GM10847 (cell line): ENCODE data around the gene NCR1.

Experiments used
- POLR2A ChIP-seq: IDR thresholded peaks from 2 replicates; pipeline ENCODE4 v1.6.1; 2011; ENCODE audit not compliant: insufficient read length; ENCODE audit errors: extremely low read depth

The NCR1 gene

DNA sequence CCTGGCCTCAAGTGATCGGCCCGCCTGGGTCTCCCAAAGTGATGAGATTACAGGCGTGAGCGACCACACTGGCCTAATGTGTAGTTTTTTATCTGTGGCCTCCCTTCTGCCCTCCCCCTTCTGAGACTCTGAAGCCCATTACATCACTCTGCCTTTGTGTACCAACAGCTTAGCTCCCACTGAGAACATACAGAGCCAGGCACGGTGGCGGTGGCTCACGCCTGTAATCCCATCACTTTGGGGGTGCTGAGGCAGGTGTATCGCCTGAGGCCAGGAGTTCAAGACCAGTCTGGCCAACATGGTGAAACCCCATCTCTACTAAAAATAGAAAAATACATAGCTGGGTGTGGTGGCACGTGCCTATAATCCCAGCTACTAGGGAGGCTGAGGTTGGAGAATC lies 12.6 kb downstream of the NCR1 start:
- TF ChIP-seq POLR2A: no peak

DNA sequence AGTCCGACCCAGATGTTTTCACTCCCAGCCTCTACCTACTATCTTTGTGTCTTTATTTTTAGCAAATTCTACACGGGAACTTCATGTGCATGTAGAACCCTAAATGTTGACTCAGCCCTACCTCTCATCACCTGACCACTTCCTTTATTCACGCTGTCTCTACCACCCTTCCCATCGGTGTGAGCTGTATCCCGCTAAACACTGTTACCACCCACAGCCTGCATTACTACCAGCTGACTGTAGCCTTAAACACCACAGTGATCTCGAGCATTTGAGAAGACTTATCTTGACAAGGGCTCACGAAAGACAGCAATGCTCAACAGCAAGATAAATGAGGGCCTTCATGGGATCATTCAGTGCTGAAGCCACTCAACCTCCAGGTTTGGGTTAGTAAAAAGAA lies 15.1 kb downstream of the NCR1 start:
- no peak for TF ChIP-seq POLR2A

DNA sequence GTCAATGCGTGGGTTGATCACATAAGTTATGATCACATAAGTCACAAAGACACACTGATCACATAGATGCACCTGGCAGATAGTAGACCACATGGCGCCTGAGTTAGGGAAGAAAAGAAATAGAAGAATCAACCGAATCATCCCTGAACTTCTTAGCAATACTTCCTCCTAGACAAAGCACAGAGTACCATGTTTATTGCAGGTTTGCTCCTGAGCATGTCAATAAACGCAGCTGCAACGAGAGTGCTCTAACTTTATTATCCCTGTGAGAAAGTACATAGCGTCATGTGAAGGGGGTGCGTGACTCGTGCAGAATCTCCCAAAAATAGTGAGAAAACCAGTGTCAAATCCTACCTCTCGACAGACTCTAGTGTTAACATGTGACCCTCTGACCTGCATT lies 17.3 kb downstream of the NCR1 start:
- no peak for TF ChIP-seq POLR2A

GRCh38 chr19:54928299-54928698 lies 22.4 kb downstream of the NCR1 start:
- TF ChIP-seq POLR2A: no peak

DNA sequence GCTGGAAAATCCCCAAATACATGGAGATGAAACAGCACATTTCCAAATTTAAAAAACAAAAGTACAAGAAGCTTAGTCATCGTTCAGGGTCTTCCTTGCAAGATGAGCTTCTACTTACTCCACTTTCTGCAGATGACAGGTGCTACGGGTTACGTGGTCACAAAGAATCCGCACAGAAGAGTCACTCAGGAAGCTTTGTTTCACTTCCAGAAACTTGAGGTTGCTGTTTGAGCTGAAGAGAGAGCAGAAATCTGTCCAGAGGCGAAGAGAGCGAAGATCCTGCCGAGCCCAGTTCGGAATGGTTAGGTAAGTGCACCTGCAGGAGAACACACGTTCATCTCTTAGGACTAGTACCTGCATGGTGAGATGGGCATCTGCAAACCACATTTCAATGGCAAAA lies 32.0 kb downstream of the NCR1 start:
- TF ChIP-seq POLR2A: no peak

DNA sequence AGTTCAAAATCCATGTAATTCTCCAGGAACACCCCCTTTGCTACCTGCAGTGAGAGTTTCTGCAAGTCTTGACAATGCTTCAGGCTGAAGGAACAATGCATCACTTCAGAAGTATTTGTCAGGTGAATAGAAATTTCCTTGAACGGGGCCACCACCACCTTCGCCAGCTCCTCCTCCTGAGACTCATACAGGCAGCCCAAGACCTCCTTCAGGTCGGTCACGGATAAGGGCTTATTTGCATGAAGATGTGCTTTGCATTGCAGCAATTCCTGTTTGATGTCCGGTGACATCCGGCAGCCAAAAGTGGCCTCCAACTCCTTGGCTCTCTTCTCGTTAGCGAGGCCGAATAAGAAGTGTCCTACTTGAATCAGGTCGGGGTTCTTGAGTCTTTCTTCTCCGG lies 33.0 kb downstream of the NCR1 start:
- TF ChIP-seq POLR2A: no peak

GRCh38 chr19:54947381-54947780 lies 41.4 kb downstream of the NCR1 start, which contains the start of gene NLRP7:
NLRP7 (minus strand) TSS chr19:54947530.
- no peak for TF ChIP-seq POLR2A

- TF ChIP-seq POLR2A: no peak
Observed at GRCh38 chr19:54949412-54949811, 43.5 kb downstream of the NCR1 start.

GRCh38 chr19:54952591-54953344 lies 46.8 kb downstream of the NCR1 start:
- TF ChIP-seq POLR2A: no peak

DNA sequence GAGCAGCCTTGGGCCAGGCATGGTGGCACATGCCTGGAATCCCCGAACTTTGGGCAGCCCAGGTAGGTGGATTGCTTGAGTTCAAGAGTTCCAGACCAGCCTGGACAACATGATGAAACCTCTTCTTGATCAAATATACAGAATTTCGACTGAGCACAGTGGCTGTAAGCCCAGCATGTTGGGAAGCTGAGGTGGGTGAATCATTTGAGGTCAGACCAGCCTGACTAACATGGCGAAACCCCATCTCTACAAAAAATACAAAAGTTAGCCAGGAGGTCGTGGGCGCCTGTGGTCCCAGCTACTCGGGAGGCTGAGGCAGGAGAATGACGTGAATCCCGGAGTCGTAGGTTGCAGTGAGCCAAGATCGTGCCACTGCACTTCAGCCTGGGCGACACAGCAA lies 49.4 kb downstream of the NCR1 start:
- TF ChIP-seq POLR2A: no peak

GRCh38 chr19:54959840-54960239 lies 53.9 kb downstream of the NCR1 start:
- TF ChIP-seq POLR2A: no peak
